Adrenal gland (tissue), 5 donors: Measurements from ENCODE around the gene FOLR2.

Experiments used
- CTCF ChIP-seq, 6 experiments: fragments of 450-650 bp in 4 of 6; fragments of 200-600 bp in 2 of 6; sonication (generic) in 1 of 6; IDR thresholded peaks; 1 replicate in 5 of 6; 2 replicates in 1 of 6; pipeline versions ENCODE4 v1.5.1 to v1.8.0; 2016 to 2021; ENCODE audit warnings: antibody characterized with exemption in 6 of 6, mild to moderate bottlenecking in 2 of 6, moderate library complexity in 1 of 6
- POLR2A ChIP-seq, 2 donors: fragments of 450-650 bp; IDR thresholded peaks; one replicate each; pipeline ENCODE4 v1.6.1; 2017; ENCODE audit warnings: antibody characterized with exemption in 2 of 2, mild to moderate bottlenecking in 2 of 2, moderate library complexity in 1 of 2
- donor health status: DM: no; HTN: no; CAD: no.

GRCh38 chr11:72234514-72234830 lies 17.9 kb downstream of the FOLR2 start:
- TF ChIP-seq CTCF (IDR thresholded peaks at IDR 0.05): no peak
- no peak for TF ChIP-seq POLR2A (IDR thresholded peaks at IDR 0.05)
